GM12872 (cell line): Measurements from ENCODE around the gene MRFAP1.

Experiments used
- TF ChIP-seq, protein P1 (sequence below): IDR thresholded peaks from 3 replicates; pipeline ENCODE4 v1.5.1; 2011; ENCODE audit warnings: low read depth, mild to moderate bottlenecking, low read length, moderate library complexity; ENCODE audit not compliant: insufficient read depth

MRFAP1 gene

DNA sequence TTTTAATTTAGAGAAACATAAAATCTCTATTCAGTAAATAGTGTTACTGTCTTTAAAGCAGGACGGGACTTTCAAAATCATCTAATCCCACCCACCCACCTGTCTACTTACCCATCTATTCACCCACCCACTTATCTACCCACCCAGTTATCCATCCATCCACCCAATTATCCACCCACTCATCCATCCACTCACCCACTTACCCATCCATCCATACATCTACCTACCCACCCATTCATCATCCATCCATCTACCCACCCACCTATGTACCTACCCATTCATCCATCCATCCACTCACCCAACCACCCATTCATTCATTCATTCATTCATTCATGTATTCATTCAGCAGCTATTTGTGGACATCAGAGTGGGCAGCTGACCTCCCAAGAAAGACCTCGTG lies 34.9 kb upstream of the MRFAP1 start:
- TF ChIP-seq, protein P1, sequence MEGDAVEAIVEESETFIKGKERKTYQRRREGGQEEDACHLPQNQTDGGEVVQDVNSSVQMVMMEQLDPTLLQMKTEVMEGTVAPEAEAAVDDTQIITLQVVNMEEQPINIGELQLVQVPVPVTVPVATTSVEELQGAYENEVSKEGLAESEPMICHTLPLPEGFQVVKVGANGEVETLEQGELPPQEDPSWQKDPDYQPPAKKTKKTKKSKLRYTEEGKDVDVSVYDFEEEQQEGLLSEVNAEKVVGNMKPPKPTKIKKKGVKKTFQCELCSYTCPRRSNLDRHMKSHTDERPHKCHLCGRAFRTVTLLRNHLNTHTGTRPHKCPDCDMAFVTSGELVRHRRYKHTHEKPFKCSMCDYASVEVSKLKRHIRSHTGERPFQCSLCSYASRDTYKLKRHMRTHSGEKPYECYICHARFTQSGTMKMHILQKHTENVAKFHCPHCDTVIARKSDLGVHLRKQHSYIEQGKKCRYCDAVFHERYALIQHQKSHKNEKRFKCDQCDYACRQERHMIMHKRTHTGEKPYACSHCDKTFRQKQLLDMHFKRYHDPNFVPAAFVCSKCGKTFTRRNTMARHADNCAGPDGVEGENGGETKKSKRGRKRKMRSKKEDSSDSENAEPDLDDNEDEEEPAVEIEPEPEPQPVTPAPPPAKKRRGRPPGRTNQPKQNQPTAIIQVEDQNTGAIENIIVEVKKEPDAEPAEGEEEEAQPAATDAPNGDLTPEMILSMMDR, result no peak

- TF ChIP-seq, protein P1, result no peak
These were observed 33.8 kb upstream of the MRFAP1 start for GRCh38 chr4:6606465-6607235.

- TF ChIP-seq, protein P1, result no peak
These were observed 33.0 kb upstream of the MRFAP1 start for GRCh38 chr4:6607368-6608055.

DNA sequence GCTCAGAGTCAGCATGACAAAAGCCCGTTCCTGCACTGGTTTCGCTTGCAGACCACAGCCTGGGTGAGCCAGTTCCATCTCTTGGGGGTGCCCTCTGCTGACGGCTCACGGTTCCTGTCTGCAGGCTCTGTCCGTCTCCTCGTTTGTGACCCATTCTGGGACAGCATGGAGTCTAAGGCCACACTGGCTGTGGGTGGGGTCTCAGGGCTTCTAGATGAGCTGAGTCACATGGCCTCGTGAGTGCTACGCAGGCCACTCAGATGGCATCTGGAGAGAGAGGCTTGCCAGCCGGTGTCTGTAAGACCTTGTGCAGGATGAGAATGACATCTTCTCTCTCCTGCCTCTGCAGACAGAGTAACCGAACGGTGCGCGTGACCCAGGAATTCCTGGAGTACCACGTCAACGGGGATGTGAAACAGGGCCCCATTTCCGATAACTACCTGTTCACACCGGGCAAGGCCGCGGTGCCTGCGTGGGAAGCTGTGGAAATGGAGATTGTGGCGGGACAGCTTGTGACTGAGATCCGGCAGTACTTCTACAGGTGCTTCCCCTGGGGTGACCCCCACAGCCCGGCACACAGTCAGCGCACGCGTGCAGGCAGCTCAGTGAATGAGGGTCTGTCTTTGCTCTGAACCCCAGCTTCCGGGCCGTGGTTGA lies 31.6 kb upstream of the MRFAP1 start:
- TF ChIP-seq, protein P1, result no peak

- TF ChIP-seq, protein P1, result no peak
These were observed 30.9 kb upstream of the MRFAP1 start for GRCh38 chr4:6609415-6610079.

DNA sequence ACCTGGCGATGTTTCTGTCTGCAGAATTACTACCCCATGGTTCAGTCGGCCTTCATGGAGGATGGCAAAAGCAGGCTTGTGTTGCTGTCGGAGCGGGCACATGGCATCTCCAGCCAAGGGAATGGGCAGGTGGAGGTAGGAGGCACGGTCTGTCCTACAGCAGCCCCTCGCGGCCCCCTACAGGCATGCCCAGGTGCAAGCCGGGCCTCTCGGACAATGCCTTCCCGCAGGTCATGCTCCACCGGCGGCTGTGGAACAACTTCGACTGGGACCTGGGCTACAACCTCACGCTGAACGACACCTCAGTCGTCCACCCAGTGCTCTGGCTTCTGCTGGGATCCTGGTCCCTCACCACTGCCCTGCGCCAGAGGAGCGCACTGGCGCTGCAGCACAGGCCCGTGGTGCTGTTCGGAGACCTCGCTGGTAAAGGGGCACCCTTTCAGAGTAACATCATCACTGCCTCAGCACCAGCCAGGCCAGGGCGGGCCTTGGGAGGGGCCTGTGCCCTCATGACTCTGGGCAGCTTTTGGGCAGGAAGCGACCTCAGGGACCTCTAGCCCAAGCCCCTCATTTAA lies 29.5 kb upstream of the MRFAP1 start:
- TF ChIP-seq, protein P1, result no peak
